Fibroblast of lung (primary cell): ENCODE data around the gene TGOLN2. TPM values are rescaled to one million over a fixed set of nuclear protein-coding genes. Genes with fewer than 3 reads are reported as not detected.
A peak's percentile ranks its signal among the peaks of the same experiment; 100 is the strongest.
"Not testable (repeated sequence)": the region's sequence is repeated elsewhere in the genome, so short reads cannot be mapped to it uniquely, and the experiment has no call there.

Experiments used
- DNase-seq, 2 donors: peaks; one replicate each; pipeline versions ENCODE4 v3.0.0 to v3.0.0-alpha.2; 2010; ENCODE audit warnings: low read depth in 2 of 2
- H2AFZ ChIP-seq: 2 replicates; pipeline ENCODE4 v1.5.1; 2012; ENCODE audit warnings: low read length, control low read depth, inconsistent platforms
- H3K27ac ChIP-seq: 2 replicates; pipeline ENCODE4 v1.5.1; 2011; ENCODE audit warnings: low read length, control low read depth; ENCODE audit not compliant: insufficient read depth
- H3K27me3 ChIP-seq: 2 replicates; pipeline ENCODE4 v1.5.1; 2011; ENCODE audit warnings: mild to moderate bottlenecking, low read length; ENCODE audit not compliant: control insufficient read depth, insufficient read depth
- H3K36me3 ChIP-seq: 2 replicates; pipeline ENCODE4 v1.5.1; 2011; ENCODE audit warnings: low read length; ENCODE audit not compliant: control insufficient read depth, insufficient read depth
- H3K4me1 ChIP-seq: 2 replicates; pipeline ENCODE4 v1.5.1; 2011; ENCODE audit warnings: low read length; ENCODE audit not compliant: control insufficient read depth, insufficient read depth; ENCODE audit errors: extremely low read depth
- H3K4me2 ChIP-seq: 2 replicates; pipeline ENCODE4 v1.5.1; 2011; ENCODE audit warnings: low read length, control low read depth; ENCODE audit not compliant: insufficient read depth; ENCODE audit errors: extremely low read depth
- H3K4me3 ChIP-seq, 4 experiments: fragments of 200-600 bp in 1 of 4; sonication (generic) in 1 of 4; replicated peaks in 1 of 4; 2 replicates each; pipeline ENCODE4 v1.5.1; 2011 to 2016; ENCODE audit warnings: low read length in 4 of 4, low read depth in 3 of 4, mild to moderate bottlenecking in 3 of 4, control low read depth in 2 of 4, inconsistent platforms in 1 of 4, mixed read lengths in 1 of 4; ENCODE audit not compliant: insufficient read depth in 1 of 4; ENCODE audit errors: control extremely low read depth in 1 of 4
- H3K79me2 ChIP-seq: 2 replicates; pipeline ENCODE4 v1.5.1; 2012; ENCODE audit warnings: mild to moderate bottlenecking, low read length, inconsistent platforms; ENCODE audit not compliant: control insufficient read depth, insufficient read depth
- H3K9ac ChIP-seq: 2 replicates; pipeline ENCODE4 v1.5.1; 2011; ENCODE audit warnings: mild to moderate bottlenecking, low read length, control low read depth; ENCODE audit not compliant: insufficient read depth
- H3K9me3 ChIP-seq: 2 replicates; pipeline ENCODE4 v1.5.1; 2012; ENCODE audit warnings: low read depth, low read length; ENCODE audit not compliant: control insufficient read depth, insufficient read depth
- H4K20me1 ChIP-seq: 2 replicates; pipeline ENCODE4 v1.5.1; 2011; ENCODE audit warnings: low read length; ENCODE audit not compliant: control insufficient read depth, insufficient read depth; ENCODE audit errors: extremely low read depth
- EZH2 ChIP-seq: IDR thresholded peaks from 2 replicates; pipeline ENCODE4 v1.5.1; 2012; ENCODE audit warnings: low read length, control low read depth, mild to moderate bottlenecking; ENCODE audit errors: missing control alignments
- polyA plus RNA-seq, 2 donors: library from polyadenylated mRNA; depleted of rRNA in 1 of 2; stranded (reverse) in 1 of 2; unstranded in 1 of 2; fragments of >200 nt; gene quantifications; 2 replicates each; pipeline ENCODE4 v1.2.1, GENCODE V29; 2011 to 2012; ENCODE audit warnings: missing spikeins in 1 of 2
- total RNA-seq: library from RNA; depleted of rRNA; stranded (reverse); fragments of >200 nt; gene quantifications from 2 replicates; pipeline ENCODE4 v1.2.1, GENCODE V29; 2014
- TF ChIP-seq, protein P1 (sequence below), 2 donors: IDR thresholded peaks in 1 of 2; conservative IDR thresholded peaks in 1 of 2; 1 replicate in 1 of 2; 2 replicates in 1 of 2; pipeline ENCODE4 v1.5.1; 2011 to 2012; ENCODE audit warnings: low read length in 2 of 2, control low read depth in 1 of 2, inconsistent platforms in 1 of 2, low read depth in 1 of 2, mild to moderate bottlenecking in 1 of 2

The TGOLN2 gene
- total and polyA plus RNA-seq, 2 donors (not counting 1 experiment from before 2014, with no cell fraction given), result 112 to 130 TPM

DNA sequence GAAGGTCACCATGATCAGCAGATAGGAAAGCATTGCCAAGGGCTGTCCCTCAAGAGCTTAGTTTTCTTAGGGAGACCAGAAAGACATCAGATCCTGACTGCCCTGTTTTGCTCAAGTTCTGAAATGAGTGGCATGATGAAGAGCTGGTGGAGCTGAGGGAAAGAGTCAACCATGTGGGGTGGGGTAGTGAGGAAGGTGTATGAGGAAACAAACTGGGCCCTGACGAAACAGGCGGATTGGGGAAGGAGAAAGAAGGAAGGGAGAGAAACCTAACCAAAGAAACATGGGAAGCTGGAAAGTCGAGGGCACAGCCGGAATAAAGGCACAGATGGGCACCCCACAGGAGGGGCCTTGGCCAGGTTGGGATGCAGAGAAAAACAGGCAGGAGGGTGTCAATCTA, 8.0 kb downstream of the TGOLN2 start:
- H3K27me3 ChIP-seq, result no peaks in the 10 kb centered on the region
- H3K27ac ChIP-seq, result no peak overlapping the region
- H3K4me1 ChIP-seq, result no peaks in the 10 kb centered on the region
- TF ChIP-seq, protein P1, sequence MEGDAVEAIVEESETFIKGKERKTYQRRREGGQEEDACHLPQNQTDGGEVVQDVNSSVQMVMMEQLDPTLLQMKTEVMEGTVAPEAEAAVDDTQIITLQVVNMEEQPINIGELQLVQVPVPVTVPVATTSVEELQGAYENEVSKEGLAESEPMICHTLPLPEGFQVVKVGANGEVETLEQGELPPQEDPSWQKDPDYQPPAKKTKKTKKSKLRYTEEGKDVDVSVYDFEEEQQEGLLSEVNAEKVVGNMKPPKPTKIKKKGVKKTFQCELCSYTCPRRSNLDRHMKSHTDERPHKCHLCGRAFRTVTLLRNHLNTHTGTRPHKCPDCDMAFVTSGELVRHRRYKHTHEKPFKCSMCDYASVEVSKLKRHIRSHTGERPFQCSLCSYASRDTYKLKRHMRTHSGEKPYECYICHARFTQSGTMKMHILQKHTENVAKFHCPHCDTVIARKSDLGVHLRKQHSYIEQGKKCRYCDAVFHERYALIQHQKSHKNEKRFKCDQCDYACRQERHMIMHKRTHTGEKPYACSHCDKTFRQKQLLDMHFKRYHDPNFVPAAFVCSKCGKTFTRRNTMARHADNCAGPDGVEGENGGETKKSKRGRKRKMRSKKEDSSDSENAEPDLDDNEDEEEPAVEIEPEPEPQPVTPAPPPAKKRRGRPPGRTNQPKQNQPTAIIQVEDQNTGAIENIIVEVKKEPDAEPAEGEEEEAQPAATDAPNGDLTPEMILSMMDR (conservative IDR thresholded peaks at IDR 0.05 in 1 of 2, IDR thresholded peaks at IDR 0.05 in 1 of 2; ENCODE audit: low read depth in 1 of 2, low read length in 2 of 2), result no peak
- TF ChIP-seq EZH2, result no peak
- no peak overlapping the region for H2AFZ ChIP-seq
- no peaks in the 10 kb centered on the region for H4K20me1 ChIP-seq
- no peak overlapping the region for H3K9ac ChIP-seq
- H3K4me2 ChIP-seq, result no peak overlapping the region
- peaks cover 25% of the 10 kb centered on the region for H3K79me2 ChIP-seq
- no peak for DNase-seq
- H3K9me3 ChIP-seq, result no peaks in the 10 kb centered on the region
- H3K36me3 ChIP-seq, result peaks cover 18% of the 10 kb centered on the region
- no peak overlapping the region for H3K4me3 ChIP-seq

DNA sequence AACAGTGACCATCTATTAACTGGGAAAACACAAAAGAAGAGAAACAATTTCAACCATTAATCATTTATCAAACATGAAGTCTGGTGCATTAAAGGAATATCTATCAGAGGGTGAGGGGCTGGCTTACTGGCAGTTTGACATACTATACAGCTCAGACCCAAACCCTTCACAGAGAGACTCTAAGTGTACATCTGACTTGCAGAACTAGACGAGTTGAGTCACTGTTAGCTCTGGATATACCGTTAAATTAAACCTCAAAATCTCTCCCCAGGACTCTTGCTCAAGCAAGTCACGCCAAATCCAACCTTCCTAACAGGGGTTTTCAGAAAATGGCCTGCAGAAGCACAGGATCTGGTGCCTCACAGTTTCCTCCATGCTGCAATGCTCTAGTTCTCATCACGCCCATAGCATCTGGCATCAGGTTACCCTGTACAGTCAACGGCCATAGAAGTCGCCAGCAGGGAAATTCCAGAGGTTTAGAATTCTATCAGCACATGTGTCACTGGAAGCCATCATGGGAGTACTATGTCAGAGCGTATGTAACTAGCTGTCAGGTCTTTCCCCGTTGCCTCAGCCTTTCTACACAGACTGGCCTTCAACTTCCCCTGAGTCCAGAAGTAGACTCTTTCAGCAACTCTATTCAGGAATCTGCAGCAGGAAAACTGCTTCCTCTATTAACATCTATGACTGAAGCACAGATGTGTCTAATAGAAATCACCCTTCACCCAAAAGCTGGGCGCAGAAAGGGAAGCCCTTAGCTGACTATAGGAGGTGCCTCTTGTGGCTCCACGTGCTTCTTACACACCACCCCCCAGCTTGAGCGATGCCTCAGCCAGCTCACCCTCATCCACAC, 9.3 kb downstream of the TGOLN2 start:
- no peak overlapping the region for H3K4me2 ChIP-seq
- H3K36me3 ChIP-seq, result peaks cover 15% of the 10 kb centered on the region
- no peaks in the 10 kb centered on the region for H3K27me3 ChIP-seq
- TF ChIP-seq, protein P1 (conservative IDR thresholded peaks at IDR 0.05 in 1 of 2, IDR thresholded peaks at IDR 0.05 in 1 of 2; ENCODE audit: low read depth in 1 of 2, low read length in 2 of 2), result no peak
- TF ChIP-seq EZH2, result no peak
- H2AFZ ChIP-seq, result no peak overlapping the region
- H3K79me2 ChIP-seq, result peaks cover 14% of the 10 kb centered on the region
- peak; percentile 59 to 60 for DNase-seq
- no peaks in the 10 kb centered on the region for H3K9me3 ChIP-seq
- H3K27ac ChIP-seq, result no peak overlapping the region
- H3K4me3 ChIP-seq, result no peak overlapping the region
- H3K4me1 ChIP-seq, result peaks cover 2% of the 10 kb centered on the region
- H4K20me1 ChIP-seq, result no peaks in the 10 kb centered on the region
- H3K9ac ChIP-seq, result no peak overlapping the region

DNA sequence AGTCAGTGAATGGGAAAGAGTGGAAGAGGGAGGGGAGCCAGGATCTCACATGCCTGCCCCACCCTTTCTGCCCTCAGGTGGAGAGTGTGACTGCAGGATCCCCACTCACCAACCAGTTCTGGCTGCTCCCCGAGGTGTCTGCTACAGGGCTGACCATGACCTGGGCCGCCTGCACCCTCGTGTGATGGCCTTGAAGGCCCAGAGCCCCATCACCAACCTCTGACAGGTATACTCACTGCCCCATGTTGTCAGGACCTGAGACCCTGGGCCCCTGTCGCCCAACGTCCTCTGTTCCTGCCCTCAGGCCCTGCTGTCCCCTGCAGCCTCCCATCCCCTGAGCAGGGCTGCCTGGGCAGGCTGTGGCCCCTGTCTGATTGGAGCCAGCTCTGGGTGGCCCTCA, 11.9 kb downstream of the TGOLN2 start:
- not testable (repeated sequence) for H3K9ac ChIP-seq, H3K4me3 ChIP-seq, H3K27ac ChIP-seq, H3K4me1 ChIP-seq, H4K20me1 ChIP-seq, DNase-seq, H3K79me2 ChIP-seq, H3K9me3 ChIP-seq, H3K4me2 ChIP-seq, H2AFZ ChIP-seq, H3K27me3 ChIP-seq, H3K36me3 ChIP-seq
